OCI-LY1 (cell line): ENCODE data around the gene F10.
"Not testable (repeated sequence)": the region's sequence is repeated elsewhere in the genome, so short reads cannot be mapped to it uniquely, and the experiment has no call there.

Experiments
- H2AFZ ChIP-seq: fragments of 200-600 bp; sonication (generic), shearing (Covaris generic); 2 replicates; pipeline ENCODE4 v1.6.0; 2014; ENCODE audit warnings: antibody characterized with exemption, mild to moderate bottlenecking, low read length
- H3F3A ChIP-seq: fragments of 200-600 bp; sonication (generic), shearing (Covaris generic); 2 replicates; pipeline ENCODE4 v1.6.0; 2014; ENCODE audit warnings: mild to moderate bottlenecking, antibody characterized with exemption, low read length, moderate library complexity; ENCODE audit not compliant: insufficient read depth
- H3K27ac ChIP-seq: fragments of 200-600 bp; sonication (generic); 2 replicates; pipeline ENCODE4 v1.5.1; 2014; ENCODE audit warnings: low read length, mixed run types, mild to moderate bottlenecking, low read depth; ENCODE audit not compliant: poor library complexity, severe bottlenecking
- H3K27me3 ChIP-seq: fragments of 200-600 bp; sonication (generic); 2 replicates; pipeline ENCODE4 v1.6.0; 2014; ENCODE audit warnings: antibody characterized with exemption, mild to moderate bottlenecking, low read length, moderate library complexity; ENCODE audit not compliant: insufficient read depth
- H3K36me3 ChIP-seq: fragments of 200-600 bp; sonication (generic); 2 replicates; pipeline ENCODE4 v1.6.1; 2014; ENCODE audit warnings: mild to moderate bottlenecking, antibody characterized with exemption, low read length, moderate library complexity, mixed read lengths; ENCODE audit not compliant: insufficient read depth
- H3K4me1 ChIP-seq: fragments of 200-600 bp; sonication (generic); 2 replicates; pipeline ENCODE4 v1.5.1; 2014; ENCODE audit warnings: mild to moderate bottlenecking, low read length, moderate library complexity; ENCODE audit not compliant: insufficient read depth, severe bottlenecking
- H3K4me2 ChIP-seq: fragments of 200-600 bp; sonication (generic), shearing (Covaris generic); 2 replicates; pipeline ENCODE4 v1.6.1; 2014; ENCODE audit warnings: low read length
- H3K4me3 ChIP-seq: fragments of 200-600 bp; sonication (generic); 2 replicates; pipeline ENCODE4 v1.5.1; 2014; ENCODE audit warnings: low read length, low read depth, mild to moderate bottlenecking, mixed read lengths; ENCODE audit not compliant: poor library complexity, severe bottlenecking
- H3K79me2 ChIP-seq: fragments of 200-600 bp; shearing (Covaris generic); 2 replicates; pipeline ENCODE4 v1.6.1; 2016; ENCODE audit warnings: mixed run types, low read length, mixed read lengths; ENCODE audit not compliant: insufficient read depth
- H3K9ac ChIP-seq: fragments of 200-600 bp; sonication (generic), shearing (Covaris generic); 2 replicates; pipeline ENCODE4 v1.6.1; 2014; ENCODE audit warnings: mild to moderate bottlenecking, low read length, mixed read lengths
- H3K9me2 ChIP-seq: fragments of 200-600 bp; sonication (generic), shearing (Covaris generic); 2 replicates; pipeline ENCODE4 v1.6.1; 2014; ENCODE audit warnings: low read depth, mild to moderate bottlenecking, low read length, mixed read lengths
- H3K9me3 ChIP-seq: fragments of 200-600 bp; shearing (Covaris generic); 2 replicates; pipeline ENCODE4 v1.6.1; 2014; ENCODE audit warnings: low read length, mixed read lengths
- H4K20me1 ChIP-seq: fragments of 200-600 bp; sonication (generic), shearing (Covaris generic); 2 replicates; pipeline ENCODE4 v1.6.0; 2016; ENCODE audit warnings: mild to moderate bottlenecking, low read length; ENCODE audit not compliant: insufficient read depth
- EZH2 ChIP-seq: fragments of 200-600 bp; sonication (generic), shearing (Covaris generic); IDR thresholded peaks from 2 replicates; pipeline ENCODE4 v1.8.0; 2017; ENCODE audit warnings: borderline replicate concordance, mixed run types, mild to moderate bottlenecking, antibody characterized with exemption, low read length, moderate library complexity, mixed read lengths
- TF ChIP-seq, protein P1 (sequence below): fragments of 200-600 bp; sonication (generic), shearing (Covaris generic); IDR thresholded peaks from 2 replicates; pipeline ENCODE4 v1.5.1; 2017; ENCODE audit warnings: mild to moderate bottlenecking, antibody characterized with exemption, low read length, moderate library complexity, mixed read lengths

F10 gene

DNA sequence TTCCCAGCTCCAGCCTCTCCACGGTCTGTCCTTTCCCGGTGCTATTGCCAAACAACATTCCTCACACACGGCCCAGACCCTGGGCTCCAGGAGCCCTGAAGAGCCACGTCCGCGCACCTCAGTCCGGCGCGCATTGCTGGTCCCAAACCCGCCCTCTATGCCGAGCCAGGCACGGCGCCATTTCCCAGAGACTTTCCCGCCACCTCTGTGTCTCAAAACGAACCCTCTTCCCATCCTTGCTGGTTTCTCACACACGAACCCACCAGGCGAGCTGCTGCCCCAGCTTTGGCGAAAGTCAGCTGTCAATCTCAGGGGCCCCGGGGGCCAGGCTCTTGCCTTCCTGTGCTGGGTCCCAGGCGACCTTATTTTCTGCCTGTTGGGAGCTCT, 45.0 kb upstream of the F10 start:
- TF ChIP-seq EZH2, result no peak
- TF ChIP-seq, protein P1, sequence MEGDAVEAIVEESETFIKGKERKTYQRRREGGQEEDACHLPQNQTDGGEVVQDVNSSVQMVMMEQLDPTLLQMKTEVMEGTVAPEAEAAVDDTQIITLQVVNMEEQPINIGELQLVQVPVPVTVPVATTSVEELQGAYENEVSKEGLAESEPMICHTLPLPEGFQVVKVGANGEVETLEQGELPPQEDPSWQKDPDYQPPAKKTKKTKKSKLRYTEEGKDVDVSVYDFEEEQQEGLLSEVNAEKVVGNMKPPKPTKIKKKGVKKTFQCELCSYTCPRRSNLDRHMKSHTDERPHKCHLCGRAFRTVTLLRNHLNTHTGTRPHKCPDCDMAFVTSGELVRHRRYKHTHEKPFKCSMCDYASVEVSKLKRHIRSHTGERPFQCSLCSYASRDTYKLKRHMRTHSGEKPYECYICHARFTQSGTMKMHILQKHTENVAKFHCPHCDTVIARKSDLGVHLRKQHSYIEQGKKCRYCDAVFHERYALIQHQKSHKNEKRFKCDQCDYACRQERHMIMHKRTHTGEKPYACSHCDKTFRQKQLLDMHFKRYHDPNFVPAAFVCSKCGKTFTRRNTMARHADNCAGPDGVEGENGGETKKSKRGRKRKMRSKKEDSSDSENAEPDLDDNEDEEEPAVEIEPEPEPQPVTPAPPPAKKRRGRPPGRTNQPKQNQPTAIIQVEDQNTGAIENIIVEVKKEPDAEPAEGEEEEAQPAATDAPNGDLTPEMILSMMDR, result no peak
- Histone ChIP-seq H3F3A (no peaks in the 10 kb centered on the region), H2AFZ (no peak overlapping the region), H3K9ac (no peak overlapping the region), H3K27ac (no peak overlapping the region), H3K36me3 (no peaks in the 10 kb centered on the region), H4K20me1 (no peaks in the 10 kb centered on the region), H3K9me3 (no peaks in the 10 kb centered on the region), H3K9me2 (no peaks in the 10 kb centered on the region), H3K4me1 (no peaks in the 10 kb centered on the region), H3K79me2 (no peaks in the 10 kb centered on the region), H3K4me2 (no peak overlapping the region), H3K4me3 (no peak overlapping the region), H3K27me3 (no peaks in the 10 kb centered on the region)

DNA sequence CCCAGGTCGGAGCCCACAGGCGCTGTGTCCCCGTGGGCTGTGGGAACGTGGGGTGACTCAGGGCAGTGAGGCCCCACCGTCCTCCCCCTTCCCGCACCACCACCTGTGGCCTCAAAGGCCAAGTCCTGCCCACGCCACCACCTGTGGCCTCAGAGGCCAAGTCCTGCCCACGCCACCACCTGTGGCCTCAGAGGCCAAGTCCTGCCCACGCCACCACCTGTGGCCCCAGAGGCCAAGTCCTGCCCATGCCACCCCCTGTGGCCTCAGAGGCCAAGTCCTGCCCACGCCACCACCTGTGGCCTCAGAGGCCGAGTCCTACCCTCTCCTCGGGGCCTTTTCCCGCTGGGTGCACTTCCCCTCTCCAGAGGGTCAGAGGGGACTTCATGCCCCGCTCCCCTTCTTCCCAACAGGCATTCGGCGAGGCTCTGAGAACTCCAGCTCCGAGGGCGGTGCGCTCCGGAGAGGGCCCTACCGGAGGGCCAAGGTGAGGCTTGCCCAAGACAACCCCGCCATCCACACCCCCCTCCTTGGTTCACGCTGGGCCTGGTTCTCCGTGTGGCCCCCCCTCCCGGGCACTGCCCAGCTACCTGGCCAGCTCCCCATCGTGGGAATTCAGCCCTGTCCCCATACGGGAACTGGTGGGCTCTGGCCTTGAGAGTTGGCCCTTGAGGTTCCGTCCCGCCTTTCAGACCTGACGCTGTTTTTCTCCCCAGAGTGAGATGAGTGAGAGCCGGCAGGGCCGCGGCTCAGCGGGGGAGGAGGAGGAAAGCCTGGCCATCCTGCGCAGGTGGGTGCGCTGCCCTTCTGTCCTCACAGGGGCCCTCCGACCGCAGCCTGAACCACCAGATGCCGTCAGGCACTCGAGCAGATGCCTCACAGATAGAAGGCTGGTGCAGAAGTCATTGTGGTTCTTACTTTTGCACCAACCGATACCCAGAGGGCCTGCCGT, 44.4 kb upstream of the F10 start:
- no peaks in the 10 kb centered on the region for H3K9me2 ChIP-seq
- no peaks in the 10 kb centered on the region for H3K27me3 ChIP-seq
- no peaks in the 10 kb centered on the region for H3K79me2 ChIP-seq
- no peaks in the 10 kb centered on the region for H4K20me1 ChIP-seq
- no peak for TF ChIP-seq EZH2
- TF ChIP-seq, protein P1, result no peak
- H3F3A ChIP-seq, result no peaks in the 10 kb centered on the region
- no peak overlapping the region for H3K9ac ChIP-seq
- H2AFZ ChIP-seq, result no peak overlapping the region
- H3K4me1 ChIP-seq, result no peaks in the 10 kb centered on the region
- H3K9me3 ChIP-seq, result no peaks in the 10 kb centered on the region
- no peak overlapping the region for H3K27ac ChIP-seq
- no peak overlapping the region for H3K4me3 ChIP-seq
- H3K36me3 ChIP-seq, result no peaks in the 10 kb centered on the region
- no peak overlapping the region for H3K4me2 ChIP-seq

DNA sequence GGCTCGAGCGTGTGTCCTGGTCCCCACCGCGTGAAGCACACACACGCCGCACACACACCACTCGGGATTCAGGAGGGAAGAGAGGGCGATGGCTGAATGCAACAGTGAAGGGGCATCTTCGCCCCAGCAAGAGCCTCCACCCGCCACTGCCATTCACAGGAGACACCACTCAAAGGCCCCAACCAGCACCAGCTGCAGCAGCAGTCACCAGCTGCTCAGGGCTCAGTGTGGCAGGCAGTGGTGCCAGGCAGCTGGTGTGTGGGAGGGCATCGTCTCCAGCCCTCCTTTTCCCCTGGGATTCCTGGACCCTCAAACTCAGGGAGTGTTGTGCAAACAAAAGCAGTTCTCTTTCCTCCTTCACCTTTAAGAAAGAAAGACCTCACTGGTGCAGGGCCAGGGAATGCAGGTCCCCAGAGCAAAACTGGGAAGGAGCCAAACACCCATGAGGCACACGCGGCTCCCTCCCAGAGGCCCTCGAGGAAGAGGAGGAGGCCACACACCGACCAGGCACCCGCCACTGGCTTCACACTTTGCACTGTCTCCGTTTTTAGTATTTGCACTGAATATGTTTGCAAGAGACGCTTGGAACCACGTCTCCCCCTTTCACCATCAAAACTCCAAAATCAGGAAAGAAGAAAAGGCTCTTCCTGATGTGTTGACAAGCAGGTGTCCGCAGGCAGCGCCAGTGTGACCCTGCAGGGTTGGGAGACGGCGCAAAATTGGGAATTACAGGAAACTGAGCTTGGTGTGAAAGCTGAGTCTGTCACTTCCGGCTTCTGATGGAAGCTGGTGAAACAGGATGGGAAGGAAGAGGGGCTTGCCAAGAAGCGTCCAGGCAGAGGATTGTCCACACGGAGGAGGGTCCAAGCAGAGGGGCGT, 43.5 kb upstream of the F10 start:
- no peak overlapping the region for H3K4me2 ChIP-seq
- no peaks in the 10 kb centered on the region for H3K4me1 ChIP-seq
- no peaks in the 10 kb centered on the region for H3K36me3 ChIP-seq
- no peak overlapping the region for H2AFZ ChIP-seq
- no peaks in the 10 kb centered on the region for H4K20me1 ChIP-seq
- H3K27ac ChIP-seq, result no peak overlapping the region
- no peaks in the 10 kb centered on the region for H3K9me3 ChIP-seq
- no peaks in the 10 kb centered on the region for H3K27me3 ChIP-seq
- TF ChIP-seq EZH2, result no peak
- no peaks in the 10 kb centered on the region for H3K79me2 ChIP-seq
- H3F3A ChIP-seq, result no peaks in the 10 kb centered on the region
- no peak overlapping the region for H3K4me3 ChIP-seq
- H3K9me2 ChIP-seq, result no peaks in the 10 kb centered on the region
- no peak overlapping the region for H3K9ac ChIP-seq

DNA sequence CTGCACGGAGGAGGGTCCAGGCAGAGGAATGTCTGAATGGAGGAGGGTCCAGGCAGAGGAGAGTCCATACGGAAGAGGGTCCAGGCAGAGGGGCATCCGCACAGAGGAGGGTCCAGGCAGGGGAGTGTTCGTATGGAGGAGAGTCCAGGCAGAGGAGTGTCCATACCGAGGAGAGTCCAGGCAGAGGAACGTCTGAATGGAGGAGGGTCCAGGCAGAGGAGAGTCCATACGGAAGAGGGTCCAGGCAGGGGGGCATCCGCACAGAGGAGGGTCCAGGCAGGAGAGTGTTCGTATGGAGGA, 42.9 kb upstream of the F10 start:
- H3K36me3 ChIP-seq, H3K79me2 ChIP-seq, H3K9me3 ChIP-seq, H3K9me2 ChIP-seq, H4K20me1 ChIP-seq, H3K4me2 ChIP-seq, H3F3A ChIP-seq, H3K4me1 ChIP-seq, H2AFZ ChIP-seq, H3K27me3 ChIP-seq, H3K4me3 ChIP-seq, H3K9ac ChIP-seq, H3K27ac ChIP-seq: not testable (repeated sequence)
